ENCODE data around the gene DCDC1.
"Not testable (repeated sequence)": the region's sequence is repeated elsewhere in the genome, so short reads cannot be mapped to it uniquely, and the experiment has no call there.

Gene DCDC1

DNA sequence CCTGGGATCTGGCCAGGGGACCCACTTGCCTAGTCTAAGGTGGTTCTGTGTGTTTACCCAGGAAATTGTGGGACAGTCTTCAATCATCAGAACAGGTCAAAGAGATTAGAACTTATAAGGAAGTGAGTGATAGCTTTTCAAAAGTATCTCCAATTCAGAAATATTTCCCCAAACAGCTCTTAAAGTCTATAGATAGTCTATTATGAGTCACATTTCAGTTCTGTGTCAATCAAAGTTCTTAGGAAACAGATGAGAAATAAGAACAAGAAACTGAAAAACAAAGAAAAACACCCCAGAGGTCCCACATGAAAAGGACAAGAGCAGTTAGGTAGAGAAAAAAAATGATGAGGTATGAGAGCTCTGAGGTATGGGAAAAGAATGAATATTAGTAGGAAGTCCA lies 402.0 kb downstream of the DCDC1 start:
- H3K36me3 ChIP-seq (ENCODE audit: control insufficient read depth, insufficient read depth, low read length), result no peaks in the 10 kb centered on the region
- H3K4me3 ChIP-seq (ENCODE audit: low read depth, low read length), result no peak overlapping the region
- no peaks in the 10 kb centered on the region for H3K9me3 ChIP-seq (ENCODE audit: control insufficient read depth, insufficient read depth, low read length)
- no peaks in the 10 kb centered on the region for H3K4me1 ChIP-seq (ENCODE audit: control insufficient read depth, insufficient read depth, low read length)
- no peaks in the 10 kb centered on the region for H3K27me3 ChIP-seq (ENCODE audit: control insufficient read depth, insufficient read depth, low read length)
- no peak overlapping the region for H3K9ac ChIP-seq (ENCODE audit: low read depth, low read length)

DNA sequence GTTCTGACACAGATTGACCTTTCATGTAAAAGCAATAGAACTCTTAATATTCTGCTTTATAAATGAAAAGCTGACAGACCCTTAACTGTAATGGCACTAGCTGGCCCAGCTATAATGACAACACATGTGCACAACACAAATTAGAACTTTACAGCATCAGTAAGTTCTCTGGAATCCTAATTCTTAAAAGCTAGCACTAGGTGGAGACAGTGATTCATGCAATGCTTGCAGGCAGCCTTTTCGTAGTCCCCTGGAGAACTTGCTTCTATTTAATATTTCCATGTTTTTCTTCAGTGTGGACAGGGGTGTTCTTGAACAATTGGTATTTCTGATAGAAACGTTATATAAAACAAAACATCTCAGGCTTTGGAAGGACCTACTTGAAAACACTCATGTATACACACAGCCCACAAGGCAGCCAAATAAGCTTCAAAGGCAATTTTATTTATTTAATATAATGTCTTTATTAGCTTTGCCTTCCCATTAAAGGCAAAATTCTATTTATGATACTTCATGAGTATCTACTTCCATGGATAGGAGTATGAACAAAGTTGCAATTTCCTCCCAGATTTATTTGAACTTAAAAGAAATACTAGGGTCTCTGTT lies 409.0 kb downstream of the DCDC1 start:
- Histone ChIP-seq H3K9ac (ENCODE audit: low read depth, low read length) (no peak overlapping the region), H3K4me3 (ENCODE audit: low read depth, low read length) (no peak overlapping the region), H3K4me1 (ENCODE audit: control insufficient read depth, insufficient read depth, low read length) (no peaks in the 10 kb centered on the region), H3K27me3 (ENCODE audit: control insufficient read depth, insufficient read depth, low read length) (no peaks in the 10 kb centered on the region), H3K36me3 (ENCODE audit: control insufficient read depth, insufficient read depth, low read length) (no peaks in the 10 kb centered on the region), H3K9me3 (ENCODE audit: control insufficient read depth, insufficient read depth, low read length) (no peaks in the 10 kb centered on the region)

DNA sequence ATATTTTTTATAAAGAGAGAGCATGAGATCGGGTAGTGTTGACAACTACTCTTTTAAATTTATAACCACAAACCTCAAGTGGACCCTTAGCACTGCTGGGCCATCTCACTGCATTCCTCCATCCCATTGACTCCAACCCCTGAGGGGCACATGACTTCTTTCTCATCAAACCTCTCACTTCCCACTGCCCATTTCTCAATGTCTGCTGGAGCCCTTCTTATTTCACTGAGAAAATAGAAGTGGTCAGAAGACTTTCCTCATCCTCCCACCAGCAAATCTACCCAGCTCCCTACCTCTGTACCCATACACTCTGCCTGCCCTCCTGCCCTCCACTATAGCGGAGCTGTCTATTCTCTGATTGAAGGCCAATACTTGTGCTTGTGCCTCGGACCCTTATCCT lies 412.8 kb downstream of the DCDC1 start:
- Histone ChIP-seq H3K4me3 (ENCODE audit: low read depth, low read length) (no peak overlapping the region), H3K27me3 (ENCODE audit: control insufficient read depth, insufficient read depth, low read length) (no peaks in the 10 kb centered on the region), H3K4me1 (ENCODE audit: control insufficient read depth, insufficient read depth, low read length) (no peaks in the 10 kb centered on the region)

GRCh38 chr11:30949838-30950237 lies 419.7 kb downstream of the DCDC1 start:
- Histone ChIP-seq H3K4me3 (ENCODE audit: low read depth, low read length) (no peak overlapping the region), H3K36me3 (ENCODE audit: control insufficient read depth, insufficient read depth, low read length) (no peaks in the 10 kb centered on the region), H3K27me3 (ENCODE audit: control insufficient read depth, insufficient read depth, low read length) (no peaks in the 10 kb centered on the region), H3K4me1 (ENCODE audit: control insufficient read depth, insufficient read depth, low read length) (no peaks in the 10 kb centered on the region), H3K9me3 (ENCODE audit: control insufficient read depth, insufficient read depth, low read length) (no peaks in the 10 kb centered on the region), H3K9ac (ENCODE audit: low read depth, low read length) (no peak overlapping the region)

More for the DNA sequence above, 412.8 kb downstream of the DCDC1 start:
- Histone ChIP-seq H3K36me3 (ENCODE audit: control insufficient read depth, insufficient read depth, low read length) (no peaks in the 10 kb centered on the region), H3K9ac (ENCODE audit: low read depth, low read length) (no peak overlapping the region), H3K9me3 (ENCODE audit: control insufficient read depth, insufficient read depth, low read length) (no peaks in the 10 kb centered on the region)

GRCh38 chr11:30947715-30948114 lies 421.8 kb downstream of the DCDC1 start:
- H3K36me3 ChIP-seq (ENCODE audit: control insufficient read depth, insufficient read depth, low read length); H3K4me1 ChIP-seq (ENCODE audit: control insufficient read depth, insufficient read depth, low read length); H3K9ac ChIP-seq (ENCODE audit: low read depth, low read length); H3K9me3 ChIP-seq (ENCODE audit: control insufficient read depth, insufficient read depth, low read length); H3K4me3 ChIP-seq (ENCODE audit: low read depth, low read length); H3K27me3 ChIP-seq (ENCODE audit: control insufficient read depth, insufficient read depth, low read length): not testable (repeated sequence)

DNA sequence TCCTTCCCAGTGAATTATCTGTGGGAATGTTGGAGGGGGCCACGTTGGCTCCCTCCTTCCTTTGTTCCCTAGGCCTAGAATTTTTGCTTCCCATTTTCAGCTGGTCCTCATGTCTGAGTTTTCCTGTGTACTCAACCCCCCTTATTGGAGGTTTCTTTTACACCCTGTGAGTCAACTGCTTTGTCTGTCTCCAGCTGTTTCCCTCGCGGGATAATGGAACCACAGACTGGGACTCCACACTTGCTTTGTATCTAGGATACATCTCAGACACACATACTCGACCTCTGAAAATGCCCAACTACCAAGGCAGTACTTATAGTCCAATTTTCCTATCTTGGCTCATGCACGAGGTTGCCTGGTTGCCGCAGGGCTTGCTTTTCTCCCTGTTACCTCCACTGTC lies 430.7 kb downstream of the DCDC1 start:
- Histone ChIP-seq H3K4me1 (ENCODE audit: control insufficient read depth, insufficient read depth, low read length) (no peaks in the 10 kb centered on the region), H3K27me3 (ENCODE audit: control insufficient read depth, insufficient read depth, low read length) (no peaks in the 10 kb centered on the region), H3K36me3 (ENCODE audit: control insufficient read depth, insufficient read depth, low read length) (no peaks in the 10 kb centered on the region), H3K4me3 (ENCODE audit: low read depth, low read length) (no peak overlapping the region), H3K9me3 (ENCODE audit: control insufficient read depth, insufficient read depth, low read length) (no peaks in the 10 kb centered on the region), H3K9ac (ENCODE audit: low read depth, low read length) (no peak overlapping the region)

DNA sequence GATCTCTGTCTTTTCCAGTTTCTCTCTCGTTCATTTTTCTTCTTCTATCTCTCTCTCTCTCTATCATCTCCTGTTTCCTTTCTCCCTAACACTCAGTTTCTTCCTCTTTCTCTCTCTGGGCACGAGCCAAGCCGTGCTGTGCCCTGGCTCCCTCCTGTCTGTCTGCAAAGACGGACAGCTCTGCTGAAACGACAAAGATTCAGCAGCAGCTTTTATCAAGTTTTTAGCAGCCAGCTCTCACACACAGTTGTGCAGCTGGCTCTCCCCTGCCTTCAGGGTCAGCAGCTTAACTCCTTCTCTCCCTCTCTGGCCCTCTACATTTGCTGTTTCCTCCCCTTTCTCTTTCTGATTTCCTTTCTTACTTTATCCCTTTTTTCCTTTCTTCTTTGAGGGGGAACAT lies 431.4 kb downstream of the DCDC1 start:
- Histone ChIP-seq H3K4me3 (ENCODE audit: low read depth, low read length) (no peak overlapping the region), H3K36me3 (ENCODE audit: control insufficient read depth, insufficient read depth, low read length) (no peaks in the 10 kb centered on the region), H3K9ac (ENCODE audit: low read depth, low read length) (no peak overlapping the region), H3K27me3 (ENCODE audit: control insufficient read depth, insufficient read depth, low read length) (no peaks in the 10 kb centered on the region), H3K9me3 (ENCODE audit: control insufficient read depth, insufficient read depth, low read length) (no peaks in the 10 kb centered on the region), H3K4me1 (ENCODE audit: control insufficient read depth, insufficient read depth, low read length) (no peaks in the 10 kb centered on the region)

- no peaks in the 10 kb centered on the region for H3K4me1 ChIP-seq (ENCODE audit: control insufficient read depth, insufficient read depth, low read length)
- H3K9ac ChIP-seq (ENCODE audit: low read depth, low read length), result no peak overlapping the region
- H3K27me3 ChIP-seq (ENCODE audit: control insufficient read depth, insufficient read depth, low read length), result no peaks in the 10 kb centered on the region
- H3K4me3 ChIP-seq (ENCODE audit: low read depth, low read length), result no peak overlapping the region
- H3K9me3 ChIP-seq (ENCODE audit: control insufficient read depth, insufficient read depth, low read length), result no peaks in the 10 kb centered on the region
- no peaks in the 10 kb centered on the region for H3K36me3 ChIP-seq (ENCODE audit: control insufficient read depth, insufficient read depth, low read length)
These were observed 433.0 kb downstream of the DCDC1 start for GRCh38 chr11:30936491-30936890.

DNA sequence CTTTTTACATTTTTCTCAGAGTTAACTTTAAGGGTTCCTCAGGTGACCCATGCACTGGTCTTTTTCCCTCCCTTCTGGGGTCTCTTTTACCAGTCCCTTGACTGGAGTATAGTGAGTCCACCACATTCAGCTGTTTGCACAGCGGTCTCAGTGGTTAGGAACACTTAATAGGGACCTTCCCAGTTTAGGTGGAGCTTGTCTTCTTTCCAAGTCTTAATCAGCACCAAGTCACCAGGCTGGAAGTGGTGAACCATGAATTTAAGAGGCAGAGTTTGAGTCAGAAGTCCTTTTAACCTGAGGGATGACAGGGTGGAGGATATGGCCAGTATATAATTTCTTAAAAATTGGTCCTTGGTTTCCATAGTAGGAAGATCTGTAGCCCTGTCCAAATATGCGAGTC lies 433.7 kb downstream of the DCDC1 start:
- no peaks in the 10 kb centered on the region for H3K4me1 ChIP-seq (ENCODE audit: control insufficient read depth, insufficient read depth, low read length)
- no peaks in the 10 kb centered on the region for H3K9me3 ChIP-seq (ENCODE audit: control insufficient read depth, insufficient read depth, low read length)
- H3K4me3 ChIP-seq (ENCODE audit: low read depth, low read length), result no peak overlapping the region
- no peak overlapping the region for H3K9ac ChIP-seq (ENCODE audit: low read depth, low read length)
- H3K36me3 ChIP-seq (ENCODE audit: control insufficient read depth, insufficient read depth, low read length), result no peaks in the 10 kb centered on the region
- no peaks in the 10 kb centered on the region for H3K27me3 ChIP-seq (ENCODE audit: control insufficient read depth, insufficient read depth, low read length)

- H3K36me3 ChIP-seq (ENCODE audit: control insufficient read depth, insufficient read depth, low read length), result no peaks in the 10 kb centered on the region
- H3K4me1 ChIP-seq (ENCODE audit: control insufficient read depth, insufficient read depth, low read length), result no peaks in the 10 kb centered on the region
- no peak overlapping the region for H3K4me3 ChIP-seq (ENCODE audit: low read depth, low read length)
- H3K9ac ChIP-seq (ENCODE audit: low read depth, low read length), result no peak overlapping the region
- H3K9me3 ChIP-seq (ENCODE audit: control insufficient read depth, insufficient read depth, low read length), result no peaks in the 10 kb centered on the region
- H3K27me3 ChIP-seq (ENCODE audit: control insufficient read depth, insufficient read depth, low read length), result no peaks in the 10 kb centered on the region
These were observed 443.4 kb downstream of the DCDC1 start for GRCh38 chr11:30926130-30926529.

DNA sequence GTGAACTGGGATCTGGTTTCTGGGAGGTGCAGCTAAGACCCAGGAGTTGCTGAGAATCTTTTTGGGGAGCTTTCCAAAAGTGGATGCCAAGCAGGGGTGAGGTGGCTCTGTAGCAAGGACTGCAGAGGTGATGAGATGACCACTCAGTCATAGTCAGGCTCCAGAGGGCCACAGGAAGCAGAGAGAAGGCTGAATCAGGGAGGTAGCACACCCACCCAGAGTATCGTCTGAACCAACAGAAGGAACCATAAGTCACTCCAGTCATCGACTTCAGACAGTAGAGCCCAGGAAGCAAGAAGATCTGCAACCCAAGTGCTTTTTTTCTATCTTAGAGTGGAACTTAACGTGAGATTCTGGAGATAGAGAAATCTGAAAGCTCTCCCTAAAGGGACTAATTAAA lies 447.7 kb downstream of the DCDC1 start:
- H3K9me3 ChIP-seq (ENCODE audit: control insufficient read depth, insufficient read depth, low read length), result no peaks in the 10 kb centered on the region
- no peak overlapping the region for H3K4me3 ChIP-seq (ENCODE audit: low read depth, low read length)
- H3K36me3 ChIP-seq (ENCODE audit: control insufficient read depth, insufficient read depth, low read length), result no peaks in the 10 kb centered on the region
- H3K9ac ChIP-seq (ENCODE audit: low read depth, low read length), result no peak overlapping the region
- H3K27me3 ChIP-seq (ENCODE audit: control insufficient read depth, insufficient read depth, low read length), result no peaks in the 10 kb centered on the region
- no peaks in the 10 kb centered on the region for H3K4me1 ChIP-seq (ENCODE audit: control insufficient read depth, insufficient read depth, low read length)

- H3K4me3 ChIP-seq (ENCODE audit: low read depth, low read length), result no peak overlapping the region
- H3K9ac ChIP-seq (ENCODE audit: low read depth, low read length), result no peak overlapping the region
- no peaks in the 10 kb centered on the region for H3K9me3 ChIP-seq (ENCODE audit: control insufficient read depth, insufficient read depth, low read length)
- H3K36me3 ChIP-seq (ENCODE audit: control insufficient read depth, insufficient read depth, low read length), result no peaks in the 10 kb centered on the region
- no peaks in the 10 kb centered on the region for H3K4me1 ChIP-seq (ENCODE audit: control insufficient read depth, insufficient read depth, low read length)
- H3K27me3 ChIP-seq (ENCODE audit: control insufficient read depth, insufficient read depth, low read length), result no peaks in the 10 kb centered on the region
These were observed 450.0 kb downstream of the DCDC1 start for GRCh38 chr11:30919389-30920152.
